Neural cell (in vitro differentiated cells): ENCODE measurements around the gene PTRH1. TPM values are rescaled to one million over a fixed set of nuclear protein-coding genes. Genes with fewer than 3 reads are reported as not detected.

Experiments
- polyA plus RNA-seq: library from polyadenylated mRNA; depleted of rRNA; stranded (reverse); fragments of >200 nt; gene quantifications from 2 replicates; pipeline ENCODE4 v1.2.3, GENCODE V29; 2014

Gene PTRH1
- polyA plus RNA-seq, 1 donor from 2014 or later: 20.0 TPM

Other genes with a start within 250 kb of the PTRH1 start
- gene STXBP1, start 103.4 kb downstream of the PTRH1 start, polyA plus RNA-seq: 42.5 and 66.2 TPM in 2 replicates
- 1.3 and 1.6 TPM in 2 replicates for gene CFAP157, start 8.7 kb downstream of the PTRH1 start, polyA plus RNA-seq
- gene TTC16, start 416 bp upstream of the PTRH1 start, polyA plus RNA-seq: 0.11 and 0.26 TPM in 2 replicates
- gene TOR2A, start 19.6 kb upstream of the PTRH1 start, polyA plus RNA-seq: 54.1 and 59.7 TPM in 2 replicates
- 14.5 and 19.4 TPM in 2 replicates for gene SH2D3C, start 63.0 kb upstream of the PTRH1 start, polyA plus RNA-seq
- 195 and 253 TPM in 2 replicates for gene CDK9, start 70.4 kb upstream of the PTRH1 start, polyA plus RNA-seq
- 38.4 and 60.5 TPM in 2 replicates for gene FPGS, start 87.2 kb upstream of the PTRH1 start, polyA plus RNA-seq
- gene ENG, start 139.0 kb upstream of the PTRH1 start, polyA plus RNA-seq: 0.10 TPM in 1 of 2 replicates, not detected in the other
- 105 and 137 TPM in 2 replicates for gene AK1, start 162.0 kb upstream of the PTRH1 start, polyA plus RNA-seq
- 44.2 and 59.3 TPM in 2 replicates for gene ST6GALNAC6, start 183.9 kb upstream of the PTRH1 start, polyA plus RNA-seq
- 4.8 and 5.9 TPM in 2 replicates for gene ST6GALNAC4, start 201.4 kb upstream of the PTRH1 start, polyA plus RNA-seq
- 3.4 and 5.2 TPM in 2 replicates for gene PIP5KL1, start 215.1 kb upstream of the PTRH1 start, polyA plus RNA-seq
- gene DPM2, start 222.2 kb upstream of the PTRH1 start, polyA plus RNA-seq: 30.5 and 44.9 TPM in 2 replicates